HL-60/S4 treated with retinoic acid at 250 ng/mL for 4 days and 3 days (cell line): Measurements from ENCODE around the gene PET100.
"Not testable (repeated sequence)": the region's sequence is repeated elsewhere in the genome, so short reads cannot be mapped to it uniquely, and the experiment has no call there.

Source experiments
- in situ Hi-C: fragments of 300-500 bp; cut with MboI; formaldehyde crosslinking; loops from 2 replicates; pipeline ENCODE4 v1.7.0; 2022; ENCODE audit warnings: low sequenced_read_pairs

Gene PET100

GRCh38 chr19:7632340-7633203, 3.0 kb downstream of the PET100 start:
- in situ Hi-C loops, result no loop called here

- in situ Hi-C loops, result no loop called here
These were observed 4.1 kb downstream of the PET100 start, which contains the start of gene PCP2 for GRCh38 chr19:7633698-7634097. PCP2 (minus strand) TSS chr19:7633719; CDS start chr19:7633457, 262 bp downstream.

- in situ Hi-C loops, result no loop called here
These were observed 6.1 kb downstream of the PET100 start for GRCh38 chr19:7635670-7636069.

- in situ Hi-C loops, result no loop called here
These were observed 6.7 kb downstream of the PET100 start for GRCh38 chr19:7636317-7636690.

- in situ Hi-C loops, result no loop called here
These were observed 7.2 kb downstream of the PET100 start, which contains the start of gene STXBP2 for GRCh38 chr19:7636691-7637373. STXBP2 (plus strand) TSS chr19:7637110; CDS start chr19:7637150, 40 bp downstream.

GRCh38 chr19:7637374-7638256, 8.0 kb downstream of the PET100 start:
- in situ Hi-C loops, result no loop called here

GRCh38 chr19:7638802-7639465, 9.3 kb downstream of the PET100 start:
- in situ Hi-C loops, result no loop called here

- in situ Hi-C loops, result no loop called here
These were observed 10.3 kb downstream of the PET100 start for GRCh38 chr19:7639863-7640348.

GRCh38 chr19:7640803-7641202, 11.2 kb downstream of the PET100 start:
- in situ Hi-C loops, result no loop called here

GRCh38 chr19:7641290-7642276, 12.0 kb downstream of the PET100 start:
- in situ Hi-C loops, result no loop called here

- in situ Hi-C loops, result no loop called here
These were observed 12.9 kb downstream of the PET100 start for GRCh38 chr19:7642295-7643030.

- in situ Hi-C loops, result no loop called here
These were observed 13.4 kb downstream of the PET100 start for GRCh38 chr19:7643031-7643415.

- in situ Hi-C loops, result not testable (repeated sequence)
These were observed 14.3 kb downstream of the PET100 start for GRCh38 chr19:7643629-7644549.

GRCh38 chr19:7644550-7644877, 14.9 kb downstream of the PET100 start:
- in situ Hi-C loops, result no loop called here

- in situ Hi-C loops, result no loop called here
These were observed 15.6 kb downstream of the PET100 start for GRCh38 chr19:7645163-7645562.

- in situ Hi-C loops, result no loop called here
These were observed 16.2 kb downstream of the PET100 start for GRCh38 chr19:7645656-7646425.

- in situ Hi-C loops, result no loop called here
These were observed 16.8 kb downstream of the PET100 start for GRCh38 chr19:7646426-7646700.
